Activated gamma-delta T cell treated with Interleukin-2 at 50 U/mL for 16 hours (primary cell): Measurements from ENCODE around the gene CFAP74.

ENCODE experiments used
- DNase-seq: peaks from one replicate; pipeline ENCODE4 v3.0.0-alpha.2; 2020

Gene CFAP74

DNA sequence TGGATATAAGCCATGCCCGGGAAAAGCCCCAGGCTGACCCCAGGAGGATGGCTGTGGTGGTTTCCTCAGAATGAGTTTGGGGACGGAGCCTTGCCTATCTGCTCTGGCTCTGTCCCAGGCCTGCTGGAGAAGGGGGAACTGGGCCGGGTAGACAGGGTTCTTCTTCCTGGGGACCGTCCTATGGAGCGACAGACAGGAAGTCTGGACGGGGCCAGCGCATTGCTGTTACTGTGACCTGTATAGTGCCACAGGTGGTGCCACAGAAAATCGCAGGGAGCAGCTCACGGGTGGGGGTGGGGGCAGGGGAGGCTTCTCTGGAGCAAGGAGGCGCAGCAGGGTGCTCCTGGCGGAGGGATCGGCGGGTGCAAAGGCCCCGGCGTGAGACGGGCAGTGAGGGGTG, 36.4 kb downstream of the CFAP74 start:
- DNase-seq, result no peak

DNA sequence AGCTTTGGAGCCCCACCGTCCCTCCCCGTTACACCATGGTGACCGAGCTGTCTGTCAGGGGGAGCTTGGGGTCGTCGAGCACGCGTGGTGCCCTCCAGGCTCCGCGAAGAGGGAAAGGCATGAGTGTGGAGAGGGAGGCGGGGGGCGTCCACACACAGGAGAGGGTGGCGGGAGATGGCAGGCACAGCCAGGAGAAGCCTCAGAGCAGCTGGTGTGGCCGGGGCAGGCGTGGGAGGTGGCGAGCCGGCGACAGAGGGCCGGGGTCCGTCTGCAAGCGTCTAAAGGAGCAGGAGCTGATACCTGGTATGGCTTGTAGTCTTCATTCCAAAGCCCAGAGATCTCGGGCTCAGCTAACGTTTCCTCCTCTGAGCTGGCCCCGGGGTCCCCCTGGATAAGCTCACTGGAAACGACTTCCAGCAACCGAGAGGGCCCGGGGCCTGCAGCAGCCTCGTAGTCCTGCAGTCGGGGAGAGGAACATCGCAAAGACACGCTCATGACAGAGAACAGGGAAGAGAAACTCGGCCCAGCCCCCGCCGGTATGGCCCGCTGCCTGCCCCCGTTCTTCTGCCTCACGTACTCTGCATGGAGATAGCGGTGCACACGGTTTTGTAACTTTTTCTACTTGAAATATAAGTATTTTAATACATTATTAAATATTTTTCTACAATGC, 37.4 kb downstream of the CFAP74 start:
- no peak for DNase-seq

DNA sequence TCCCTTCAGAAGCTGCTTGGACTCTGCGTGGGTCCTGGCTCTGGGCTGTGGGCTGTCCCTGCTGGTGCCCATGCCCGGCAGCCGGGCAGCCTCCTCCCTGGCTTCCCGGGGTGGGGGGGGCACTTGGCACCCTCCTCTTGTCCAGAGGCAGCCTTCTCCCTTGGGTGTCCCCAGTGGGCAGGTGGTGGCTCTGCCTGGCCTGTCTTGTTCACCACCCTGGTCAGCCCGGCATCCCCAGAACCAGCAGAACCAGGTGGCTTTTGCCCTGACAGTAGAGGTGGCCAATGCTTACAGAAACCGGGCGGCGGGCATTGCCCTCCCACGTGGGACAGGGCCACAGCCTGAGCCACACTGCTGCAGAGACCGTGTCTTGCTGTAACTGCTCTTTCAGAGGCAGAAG, 38.0 kb downstream of the CFAP74 start:
- no peak for DNase-seq

DNA sequence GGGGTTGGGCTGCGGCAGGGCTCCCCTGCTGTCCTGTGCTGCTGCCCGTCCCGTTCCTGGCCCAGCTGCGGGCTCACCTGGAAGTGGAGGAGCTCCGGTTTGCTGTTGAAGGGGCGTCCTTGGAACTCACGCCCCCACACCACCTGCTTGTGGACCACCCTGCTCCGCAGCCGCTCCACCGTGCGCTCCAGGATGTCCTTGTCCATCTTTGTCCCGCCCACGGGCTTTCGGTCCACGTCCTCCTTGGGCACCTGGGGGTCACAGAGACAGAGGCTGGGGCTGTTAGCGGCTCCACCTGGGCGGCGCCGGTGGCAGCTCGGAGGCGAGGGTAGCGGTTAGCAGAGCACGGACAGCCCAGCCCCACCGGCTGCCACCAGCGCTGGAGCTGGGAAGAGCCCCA, 38.8 kb downstream of the CFAP74 start:
- DNase-seq, result no peak

DNA sequence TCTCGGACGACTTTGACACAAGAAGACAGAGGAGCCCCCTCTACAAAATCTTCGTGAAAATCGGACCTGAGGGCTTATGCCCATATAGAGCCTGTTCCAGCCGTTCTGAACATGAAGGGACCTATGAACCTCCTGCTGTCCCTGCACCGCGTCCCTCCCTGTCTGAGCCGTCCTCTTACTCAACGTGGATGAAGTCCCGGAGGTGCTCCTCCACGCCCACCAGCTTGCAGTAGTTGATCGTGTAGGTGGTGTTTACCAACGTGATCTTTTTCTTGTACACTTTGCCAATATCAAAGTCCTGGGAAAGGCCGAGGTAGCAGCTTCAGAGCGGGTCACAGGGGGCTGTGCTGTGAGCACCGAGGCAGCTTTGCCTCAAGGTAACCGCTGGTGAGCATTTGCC, 40.0 kb downstream of the CFAP74 start:
- no peak for DNase-seq

DNA sequence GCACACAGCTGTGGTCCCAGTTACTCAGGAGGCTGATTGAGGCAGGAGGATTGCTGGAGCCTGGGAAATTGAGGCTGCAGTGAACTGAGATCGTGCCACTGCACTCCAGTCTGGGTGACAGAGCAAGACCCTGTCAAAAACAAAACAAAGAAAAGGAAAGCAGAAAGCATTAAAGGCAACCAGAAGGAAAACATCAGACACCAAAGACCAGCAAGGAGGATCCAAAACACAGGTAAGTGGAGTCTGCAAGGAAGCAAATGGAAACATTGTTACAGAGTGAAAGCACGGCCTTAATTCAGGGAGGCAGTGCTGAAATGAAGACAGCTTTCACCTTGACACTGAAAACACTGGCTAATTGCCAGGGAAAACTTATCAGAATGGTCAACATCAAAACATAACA, 40.8 kb downstream of the CFAP74 start:
- no peak for DNase-seq

DNA sequence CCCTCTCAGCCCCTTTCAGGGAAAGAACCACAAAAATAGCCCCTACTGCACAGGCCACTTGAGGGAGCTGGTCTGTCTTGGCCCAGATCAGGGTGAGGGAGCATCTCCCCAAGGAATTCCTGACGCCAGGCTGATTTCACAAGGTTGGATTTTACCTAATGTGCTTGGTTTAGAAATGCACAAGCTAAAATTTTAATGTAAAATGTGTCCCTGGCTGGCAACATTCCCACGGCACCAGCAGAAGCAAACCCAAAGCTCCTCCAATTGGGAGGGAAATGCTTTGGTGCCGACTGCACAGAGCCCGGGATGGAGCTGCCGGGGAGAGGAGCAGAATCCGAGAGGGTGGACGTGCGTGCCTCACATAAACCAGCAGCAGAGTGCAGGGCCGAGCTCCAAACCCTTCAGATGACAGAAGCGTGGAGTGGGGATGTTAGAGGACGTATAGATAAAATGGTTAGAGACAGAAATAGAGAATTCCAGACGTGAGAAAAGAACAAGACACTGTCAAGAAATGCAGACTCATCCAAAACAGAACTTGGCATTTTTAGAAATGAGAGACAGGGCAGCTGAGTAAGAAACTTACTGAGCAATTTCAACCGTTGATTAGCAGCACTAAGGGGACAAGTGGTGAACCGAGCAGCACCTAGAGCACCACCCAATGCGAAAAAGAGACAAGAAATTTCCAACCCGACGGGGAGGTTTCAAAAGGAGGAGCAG, 42.9 kb downstream of the CFAP74 start:
- DNase-seq, result no peak

DNA sequence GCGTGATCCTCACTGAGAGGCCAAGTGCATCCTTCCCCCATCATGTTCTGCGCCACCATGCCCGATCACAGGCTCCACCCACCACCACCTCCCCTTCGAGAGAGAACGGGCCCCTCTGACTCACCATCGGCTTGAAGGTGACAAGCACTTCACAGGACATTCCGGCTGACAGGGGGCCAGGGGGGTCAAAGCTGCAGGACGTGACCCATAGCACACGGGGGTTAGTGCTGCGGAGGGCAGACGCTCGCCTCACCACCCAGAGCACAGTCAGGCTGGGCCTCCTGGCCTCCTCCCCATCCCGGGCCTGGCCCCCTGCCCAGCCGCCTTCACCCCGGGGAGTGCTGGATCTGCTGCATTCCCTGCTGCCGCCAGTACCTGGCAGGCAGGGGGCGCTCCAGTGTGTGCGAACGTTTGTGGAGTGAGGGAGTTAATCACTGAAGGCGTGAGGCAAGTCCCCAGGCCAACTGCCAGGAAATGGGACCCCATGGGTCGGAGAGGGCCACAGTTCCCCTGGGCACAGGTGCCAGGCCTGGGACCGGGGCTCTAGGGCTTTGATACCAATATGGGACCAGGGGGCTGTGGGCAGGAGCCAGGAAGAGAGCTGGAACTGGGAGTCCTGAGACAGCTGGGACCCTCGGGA, 43.6 kb downstream of the CFAP74 start:
- DNase-seq, result peak; percentile 50

DNA sequence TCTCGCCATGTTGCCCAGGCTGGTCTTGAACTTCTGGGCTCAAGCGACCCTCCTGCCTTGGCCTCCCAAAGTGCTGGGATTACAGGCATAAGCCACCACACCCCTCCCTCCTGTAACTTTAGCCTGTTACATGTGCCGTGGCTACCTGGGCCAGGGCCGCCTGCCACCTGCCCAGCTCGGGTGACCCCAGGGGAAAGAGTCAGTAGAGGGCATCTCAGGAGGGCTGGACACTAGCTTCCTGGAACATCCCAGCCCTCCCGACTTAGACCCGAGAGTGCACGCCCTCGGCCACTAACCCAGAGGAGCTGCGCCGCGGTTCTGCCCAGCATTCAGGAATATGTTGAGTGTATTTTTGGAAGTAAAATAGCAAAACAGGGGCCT, 44.1 kb downstream of the CFAP74 start:
- no peak for DNase-seq

DNA sequence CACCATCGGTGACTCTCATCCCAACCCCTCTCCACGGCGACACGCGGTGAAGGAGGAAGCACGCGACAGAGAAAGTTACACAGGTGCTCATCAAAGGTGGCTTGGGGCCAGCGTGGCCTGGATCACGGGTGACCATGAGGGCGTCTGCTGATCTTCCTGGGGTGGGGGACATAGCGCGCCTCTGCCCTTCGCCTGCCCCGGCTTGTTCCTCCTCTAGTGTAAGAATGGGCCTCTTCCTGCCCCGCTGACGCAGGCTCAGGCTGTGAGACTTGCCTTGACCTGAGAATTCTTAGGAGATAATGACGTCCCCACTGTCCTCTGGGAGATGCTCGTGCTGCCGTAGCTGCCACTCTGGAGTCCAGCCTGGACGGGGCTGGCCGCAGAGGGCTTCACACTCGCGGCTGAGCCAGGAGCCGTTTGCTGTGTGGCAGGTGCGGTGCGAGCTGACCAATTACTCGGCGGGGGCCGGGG, 45.5 kb downstream of the CFAP74 start:
- DNase-seq, result no peak

DNA sequence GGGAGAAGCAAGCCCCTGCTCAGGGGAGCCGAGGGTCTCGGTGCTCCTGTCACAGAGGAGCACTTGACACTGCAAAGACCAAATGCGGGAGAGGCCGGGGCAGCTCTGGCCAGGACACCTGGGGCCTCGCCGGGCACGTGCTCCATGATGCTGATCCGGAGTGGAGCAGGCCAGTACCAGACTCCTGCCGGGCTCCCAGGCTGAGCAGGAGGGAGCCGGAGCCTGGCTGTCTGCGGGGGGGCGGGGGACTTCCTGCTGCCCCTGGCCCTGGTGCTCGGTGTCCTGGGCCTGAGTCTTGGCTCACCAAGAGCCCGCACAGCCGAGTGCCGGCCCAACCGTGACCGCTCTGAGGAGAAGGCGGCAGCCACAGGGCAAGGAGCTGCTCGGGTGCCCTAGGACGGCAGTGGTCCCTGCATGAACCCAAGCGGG, 46.0 kb downstream of the CFAP74 start:
- DNase-seq, result no peak

DNA sequence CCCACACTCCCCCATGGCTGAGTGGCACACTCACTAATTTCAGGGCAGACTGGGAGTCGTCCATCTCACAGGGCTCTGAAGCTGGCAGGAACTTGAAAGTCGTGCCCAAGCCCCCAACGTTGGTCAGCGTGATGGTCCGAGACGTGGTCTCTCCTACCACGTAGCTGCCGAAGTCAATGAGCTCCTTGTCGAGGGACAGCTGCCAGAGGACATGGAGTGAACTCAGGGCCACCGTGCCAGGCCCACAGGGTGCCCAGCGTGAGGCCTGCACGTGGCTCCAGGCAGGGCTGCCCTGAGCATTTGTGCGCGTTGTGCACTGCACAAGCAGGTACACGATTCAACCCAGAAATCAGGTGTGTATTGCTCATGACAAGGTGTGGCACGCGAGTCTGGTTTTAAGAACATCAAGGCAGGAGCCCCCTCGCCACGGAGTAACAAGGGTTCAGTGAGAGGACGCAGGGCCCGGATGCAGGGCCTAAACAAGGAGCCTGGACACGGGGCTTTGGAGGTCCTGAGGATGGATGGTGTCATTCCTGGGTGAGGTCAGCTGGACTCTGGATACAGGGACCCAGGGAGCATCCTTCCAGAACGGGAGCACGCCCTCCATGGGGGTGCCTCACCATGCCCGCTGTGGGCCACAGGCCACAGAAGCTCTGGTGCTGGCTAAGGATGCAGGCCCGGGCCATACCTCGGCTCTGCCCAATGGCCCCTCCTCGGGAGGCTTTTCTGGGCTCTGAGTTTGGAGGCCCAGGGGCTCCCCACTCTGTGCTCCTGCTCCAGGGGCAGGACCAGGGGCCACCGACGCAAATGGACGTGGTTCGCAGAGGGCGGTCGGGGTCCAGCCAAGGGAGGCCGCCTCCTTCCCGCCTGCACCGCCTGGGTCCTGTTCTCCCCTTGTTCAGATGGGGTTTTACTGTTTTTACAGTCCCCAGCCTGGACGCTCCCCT, 46.7 kb downstream of the CFAP74 start:
- DNase-seq, result no peak

DNA sequence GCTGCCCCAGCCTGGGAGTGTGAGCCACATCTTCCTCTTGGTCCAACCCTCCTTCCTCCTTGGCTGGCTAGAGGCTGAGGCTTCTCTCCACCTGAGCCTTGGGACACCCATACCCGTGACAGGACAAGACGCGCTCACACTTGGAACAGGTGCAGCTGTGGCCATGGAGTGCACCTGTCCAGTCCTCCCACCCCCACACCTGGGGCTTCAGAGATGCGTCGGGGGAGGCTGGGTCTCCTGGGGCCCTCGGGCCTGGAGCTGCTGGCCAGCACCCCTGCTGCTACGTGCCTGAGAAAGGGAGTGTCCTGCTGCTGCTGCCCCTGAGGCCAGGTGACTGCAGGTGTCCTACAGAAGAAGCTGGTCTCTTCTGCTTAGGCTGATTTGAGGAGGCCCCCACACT, 47.5 kb downstream of the CFAP74 start:
- no peak for DNase-seq

DNA sequence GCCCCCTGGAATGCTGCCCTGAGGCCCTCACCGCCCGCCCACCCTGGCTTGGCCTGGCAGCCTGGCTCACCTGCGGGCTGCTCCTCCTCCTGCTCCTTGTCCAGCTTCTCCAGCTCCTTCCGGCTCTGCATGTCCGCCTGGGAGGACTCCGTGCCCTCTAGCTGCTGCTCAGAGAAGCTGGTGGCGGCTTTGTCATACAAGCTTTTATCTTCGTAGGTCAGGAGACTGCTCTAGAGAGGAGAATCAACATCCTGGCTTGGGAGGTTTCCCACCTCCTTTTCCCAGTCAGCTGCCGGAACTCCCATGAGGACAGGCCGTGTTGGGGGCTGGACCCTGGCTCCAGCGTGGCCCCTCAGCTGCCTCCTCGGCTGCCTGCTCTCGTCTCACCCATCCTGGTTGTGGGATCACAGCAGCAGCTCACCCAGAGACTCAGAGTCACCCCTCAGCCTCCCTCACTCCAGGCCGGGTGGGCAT, 47.9 kb downstream of the CFAP74 start:
- DNase-seq, result no peak

DNA sequence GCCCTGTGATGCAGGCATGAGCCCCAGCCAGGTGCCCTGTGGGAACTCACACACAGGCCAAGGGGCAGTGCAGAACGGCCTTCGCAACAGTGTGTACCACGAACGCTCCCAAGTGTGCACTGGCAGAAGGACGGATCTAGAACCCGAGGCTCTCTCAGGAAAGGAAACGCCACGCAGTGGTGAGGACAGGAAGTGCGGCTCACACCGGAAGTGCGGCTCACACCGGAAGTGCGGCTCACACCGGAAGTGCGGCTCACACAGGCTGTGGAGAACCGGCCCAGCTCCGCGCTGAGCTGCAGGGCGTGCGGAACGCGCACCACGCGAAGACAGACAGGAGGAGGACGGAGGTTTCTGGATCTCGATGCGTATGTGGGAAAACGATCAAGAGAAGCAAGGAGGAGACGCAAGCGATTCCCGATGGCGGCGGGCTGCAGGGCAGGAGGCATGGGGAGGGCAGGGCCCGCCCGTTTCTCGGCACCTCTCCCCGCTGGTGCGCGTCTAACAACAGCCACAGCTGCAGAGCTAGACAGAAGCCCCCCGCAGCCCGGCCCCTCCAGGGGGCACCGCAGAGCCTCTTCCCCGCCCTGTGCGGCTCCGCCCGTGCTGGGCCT, 48.6 kb downstream of the CFAP74 start:
- no peak for DNase-seq

DNA sequence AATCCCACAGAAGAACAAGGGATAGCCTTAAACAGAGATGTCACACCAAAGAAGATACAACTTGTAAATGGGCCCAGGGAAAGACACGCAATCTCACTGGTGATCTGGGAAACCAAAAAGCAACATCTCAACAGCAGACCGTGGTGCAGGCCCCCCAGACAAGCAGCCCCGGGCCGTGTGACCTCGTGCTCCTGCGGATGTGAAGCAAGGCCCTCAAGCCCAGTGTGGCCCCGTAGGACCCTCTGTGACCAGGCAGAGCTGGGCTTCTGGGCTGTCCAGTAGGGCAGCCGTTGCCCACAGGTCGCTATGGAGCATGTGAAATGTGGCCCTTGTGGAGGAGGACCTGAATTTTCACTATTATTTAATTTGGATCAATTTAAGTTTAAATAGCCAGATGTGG, 49.6 kb downstream of the CFAP74 start:
- no peak for DNase-seq

DNA sequence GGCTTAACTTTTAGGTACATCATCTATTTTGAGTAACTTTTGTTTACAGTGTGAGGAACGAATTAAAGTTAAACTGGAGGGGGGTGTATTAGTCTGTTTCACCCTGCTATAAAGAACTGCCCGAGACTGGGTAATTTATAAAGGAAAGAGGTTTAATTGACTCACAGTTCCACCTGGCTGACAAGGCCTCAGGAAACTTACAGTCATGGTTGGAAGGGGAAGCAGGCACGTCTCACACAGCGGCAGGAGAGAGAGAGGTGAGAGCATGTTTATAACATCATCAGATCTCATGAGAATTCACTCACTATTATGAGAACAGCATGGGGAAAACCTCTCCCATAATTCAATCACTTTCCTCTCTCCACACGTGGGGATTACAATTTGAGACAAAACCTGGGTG, 52.6 kb downstream of the CFAP74 start:
- DNase-seq, result no peak

DNA sequence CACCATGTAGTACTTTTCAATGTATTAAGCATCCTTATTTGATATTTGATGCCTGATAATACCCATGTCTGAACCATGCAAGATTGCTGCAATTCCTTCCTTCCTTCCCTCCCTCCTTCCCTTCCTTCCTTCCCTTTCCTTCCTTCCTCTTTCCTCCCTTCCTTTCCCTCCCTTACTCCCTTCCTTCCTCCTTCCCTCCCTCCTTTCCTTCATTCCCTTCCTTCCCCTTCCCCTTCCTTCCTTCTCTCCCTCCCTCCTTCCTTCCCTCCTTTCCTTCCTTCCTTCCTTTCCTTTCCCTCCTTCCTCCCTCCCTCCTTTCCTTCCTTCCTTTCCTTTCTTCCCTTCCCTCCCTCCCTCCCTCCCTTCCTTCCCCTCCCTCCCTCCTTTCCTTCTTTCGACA, 54.8 kb downstream of the CFAP74 start:
- DNase-seq, result no peak

DNA sequence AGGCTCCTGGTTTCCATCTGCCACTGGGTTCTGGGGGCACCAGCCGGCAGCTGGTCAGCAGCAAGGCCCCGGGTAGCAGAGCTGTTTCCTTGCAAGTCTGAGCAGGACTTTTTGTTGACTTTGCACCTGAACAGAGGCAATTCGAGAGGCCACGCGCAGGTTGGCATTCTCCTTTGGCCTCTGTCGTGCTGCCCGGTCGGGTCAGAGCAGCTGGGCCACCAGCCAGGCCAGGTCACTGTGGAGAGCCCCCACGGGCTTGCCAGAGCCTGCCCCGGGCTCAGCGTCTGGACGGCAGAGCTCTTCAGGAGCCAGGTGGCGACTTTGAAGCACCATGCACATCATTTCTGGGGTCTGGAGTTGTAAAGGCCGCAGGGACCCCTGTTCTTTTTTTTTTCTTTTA, 56.1 kb downstream of the CFAP74 start:
- DNase-seq, result no peak

DNA sequence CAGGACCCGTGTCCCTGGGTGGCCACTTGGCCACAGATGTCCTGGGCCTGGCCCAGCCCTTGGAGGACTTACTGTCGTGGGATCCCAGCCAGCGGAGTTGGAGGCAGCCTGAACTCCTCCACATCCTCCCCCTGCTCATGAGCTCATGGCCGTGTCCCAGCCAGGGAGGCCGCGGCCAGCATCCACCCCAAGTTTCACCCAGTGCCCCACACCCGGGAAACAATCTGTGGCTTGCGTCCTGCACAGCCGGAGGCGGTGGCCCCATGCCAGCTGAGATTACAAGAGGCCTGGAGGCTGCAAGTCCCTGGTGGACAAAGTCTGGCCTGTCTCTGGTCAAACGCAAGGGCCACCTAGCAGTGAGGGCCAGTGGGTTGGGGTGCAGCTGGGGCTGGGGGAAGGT, 57.0 kb downstream of the CFAP74 start:
- no peak for DNase-seq

DNA sequence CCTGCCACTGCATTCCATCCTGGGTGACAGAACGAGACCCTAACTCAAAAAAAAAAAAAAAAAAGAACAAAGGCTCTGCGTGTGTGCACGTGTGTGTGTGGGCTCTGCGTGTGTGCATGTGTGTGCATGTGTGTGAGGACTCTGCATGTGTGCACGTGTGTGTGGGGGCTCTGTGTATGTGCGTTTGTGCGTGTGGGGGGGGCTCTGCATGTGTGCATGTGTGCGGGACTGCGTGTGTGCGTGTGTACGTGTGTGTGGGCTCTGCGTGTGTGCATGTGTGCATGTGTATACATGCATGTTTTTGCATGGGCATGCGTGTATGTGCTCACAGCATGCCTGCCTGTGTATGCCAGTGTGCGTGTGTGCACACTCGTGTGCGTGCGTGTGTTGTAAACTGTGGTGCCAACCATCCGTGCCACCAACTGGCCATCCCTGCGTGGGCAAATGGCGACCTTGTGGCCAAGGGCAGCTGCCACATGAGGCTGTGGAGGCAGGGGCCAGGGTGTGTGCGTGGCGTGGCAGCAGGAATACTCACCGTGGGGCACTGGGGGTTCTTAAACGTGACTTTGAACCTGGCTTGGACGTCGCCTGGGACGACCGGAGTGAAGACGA, 57.7 kb downstream of the CFAP74 start:
- no peak for DNase-seq
